Activated T-cell treated with anti-CD3 and anti-CD28 coated beads for 48 hours (primary cell): ENCODE data around the gene HCK.
A peak's percentile ranks its signal among the peaks of the same experiment; 100 is the strongest.
"Not testable (repeated sequence)": the region's sequence is repeated elsewhere in the genome, so short reads cannot be mapped to it uniquely, and the experiment has no call there.

Experiments used
- DNase-seq: peaks from one replicate; pipeline ENCODE4 v3.0.0-alpha.2; 2020; ENCODE audit warnings: low read depth

Gene HCK

DNA sequence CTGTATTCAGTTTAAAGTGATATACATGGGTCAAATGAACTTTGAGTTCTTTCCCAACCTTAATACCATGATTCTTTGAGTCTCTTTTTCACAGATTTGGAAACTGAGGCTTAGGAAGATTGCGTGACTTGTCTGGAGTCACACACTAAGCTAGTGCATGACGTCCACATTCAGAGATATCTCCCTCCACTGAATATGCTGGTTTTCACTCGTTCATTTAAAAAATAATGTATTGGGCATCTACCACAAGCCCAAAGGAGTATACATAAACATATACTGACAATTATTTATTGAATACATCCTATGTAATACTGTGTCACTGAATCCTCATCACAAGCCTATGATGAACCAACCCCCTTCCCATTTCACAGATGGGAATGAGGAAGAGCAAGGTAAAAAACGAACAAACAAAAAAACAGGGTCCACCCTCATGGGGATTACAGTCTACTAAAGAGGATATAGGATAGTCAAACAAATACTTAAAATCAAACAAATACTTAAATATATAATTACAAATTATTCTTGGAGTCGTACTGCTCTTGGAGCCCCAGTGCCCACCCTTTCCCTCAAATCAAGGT, 56.9 kb downstream of the HCK start:
- DNase-seq = no peak

DNA sequence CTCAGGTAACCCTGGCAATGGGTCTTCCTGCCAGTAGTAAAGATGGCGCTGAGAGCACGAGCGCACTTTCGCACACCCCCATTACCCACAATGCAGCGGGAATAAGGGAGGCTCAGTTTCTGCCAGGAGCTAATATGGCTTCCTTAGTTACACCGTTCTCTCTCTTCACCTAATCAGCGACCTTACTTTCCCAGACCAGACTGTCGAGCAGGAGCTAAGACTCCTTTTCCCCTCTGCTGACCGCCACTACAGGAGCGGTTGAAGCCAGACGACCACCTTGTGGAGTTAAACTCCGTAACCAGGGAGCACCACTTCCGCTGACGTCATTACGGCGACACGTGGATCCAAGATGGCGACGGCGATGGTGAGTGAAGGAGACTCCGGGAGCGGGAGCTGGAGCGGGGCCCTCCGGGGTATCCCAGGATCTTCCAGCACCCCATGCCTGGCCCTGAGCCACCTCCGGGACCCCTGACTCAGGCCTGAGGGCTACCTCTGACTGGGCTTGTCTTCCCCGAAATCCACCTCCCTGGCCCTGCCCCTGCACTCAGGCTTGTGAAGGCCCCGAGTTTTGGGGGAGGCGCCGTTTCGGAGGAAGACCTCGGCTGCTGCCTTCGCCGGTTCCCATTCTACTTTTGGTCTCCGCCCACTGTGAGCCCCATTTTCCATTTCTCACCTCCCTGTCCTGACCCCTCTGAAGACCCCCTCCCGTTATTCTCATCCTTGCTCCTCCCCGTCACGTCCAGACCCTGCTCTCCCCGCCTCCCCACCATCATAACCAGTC, 57.5 kb downstream of the HCK start, which contains the start of gene TM9SF4:
Gene TM9SF4, plus strand, starts transcription at position 323 of the 781 bp plus-strand sequence. Its CDS starts 27 bp downstream, at position 350.
- peak; percentile 82 for DNase-seq

DNA sequence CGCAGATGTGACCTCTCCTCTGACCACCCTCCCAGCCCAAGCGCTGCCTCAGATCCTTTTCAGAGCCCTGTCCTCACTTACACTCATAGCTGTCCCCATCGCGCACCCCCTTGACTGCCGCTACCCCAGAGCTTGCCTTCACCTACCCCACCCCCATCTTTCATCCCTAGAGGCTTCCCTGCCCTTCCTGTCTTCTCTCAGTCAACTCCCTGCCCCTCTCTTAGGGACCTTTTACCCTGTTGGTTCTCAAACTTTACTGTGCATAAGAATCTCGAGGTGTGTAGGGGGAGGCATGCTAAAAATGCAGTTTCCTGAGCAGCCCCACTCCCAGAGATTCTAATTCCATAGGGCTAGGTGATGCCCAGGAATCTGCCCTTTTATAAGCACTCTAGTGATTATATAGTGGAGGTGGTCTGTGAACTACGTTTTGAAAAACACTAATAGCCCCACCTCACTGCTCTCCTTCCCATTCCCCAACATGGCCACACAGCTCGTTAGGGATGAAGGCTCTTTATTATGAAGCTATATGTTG, 58.2 kb downstream of the HCK start:
- peak; percentile 8 for DNase-seq

DNA sequence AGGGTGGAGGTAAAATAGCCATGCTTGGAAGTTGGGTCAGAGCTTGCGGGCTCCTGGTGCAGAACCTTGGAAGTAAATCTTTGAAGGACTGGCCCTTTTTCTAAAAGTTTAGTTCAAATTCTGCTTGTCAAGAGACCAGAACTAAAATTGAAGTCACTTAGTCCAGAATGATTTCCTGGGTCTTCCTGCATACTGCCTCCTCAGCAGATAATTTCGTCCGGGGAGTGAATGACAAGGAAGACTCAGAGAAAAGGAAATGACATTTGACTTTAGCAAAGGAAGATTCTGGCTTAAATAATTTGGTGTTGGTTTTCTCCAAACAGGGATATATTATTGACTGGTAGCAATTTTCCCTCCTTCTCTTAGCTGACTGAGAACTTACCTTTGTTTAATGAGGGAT, 58.7 kb downstream of the HCK start:
- no peak for DNase-seq

DNA sequence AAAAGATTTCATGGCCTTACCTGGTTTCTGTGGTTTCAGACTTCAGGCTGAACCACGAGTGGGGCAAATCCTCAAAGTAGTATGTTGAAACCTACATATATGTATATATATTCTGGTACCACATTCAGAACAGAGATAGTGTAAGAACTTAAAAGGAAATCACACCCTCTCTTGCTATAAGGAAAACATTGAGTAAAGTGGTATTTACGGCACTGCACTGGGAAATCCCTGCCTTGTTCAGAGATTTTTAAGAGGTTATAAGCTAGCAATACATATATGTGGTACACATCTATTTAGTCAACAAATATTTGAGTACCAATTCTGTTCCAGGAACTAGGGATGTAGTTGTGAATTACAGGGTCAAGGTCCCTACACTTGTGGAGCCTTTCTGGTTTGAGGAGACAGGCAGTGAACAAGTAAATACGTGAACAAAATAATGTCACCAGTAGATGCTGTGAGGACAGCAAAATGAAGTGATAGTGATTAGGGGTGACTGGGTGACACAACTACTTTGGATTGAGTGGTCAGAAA, 59.2 kb downstream of the HCK start:
- no peak for DNase-seq

DNA sequence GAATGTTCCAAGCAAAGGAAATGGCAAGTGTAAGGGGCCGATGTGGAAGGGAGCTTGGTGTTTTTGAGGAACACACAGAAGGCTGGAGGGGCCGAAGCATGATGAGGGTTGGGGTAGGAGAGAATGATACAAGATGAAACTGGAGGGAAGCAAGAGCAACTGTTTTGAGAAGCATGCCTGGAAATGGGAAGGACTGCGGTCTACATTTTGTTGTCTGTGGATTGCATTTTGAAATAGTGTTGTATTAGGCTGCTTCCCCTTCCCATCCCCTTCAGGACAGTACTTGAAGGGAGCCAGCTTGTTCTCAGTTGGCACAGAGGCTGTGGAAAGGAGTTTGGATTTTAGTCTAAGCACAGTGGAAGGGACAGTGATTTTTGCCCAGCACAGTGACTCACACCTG, 59.7 kb downstream of the HCK start:
- no peak for DNase-seq

DNA sequence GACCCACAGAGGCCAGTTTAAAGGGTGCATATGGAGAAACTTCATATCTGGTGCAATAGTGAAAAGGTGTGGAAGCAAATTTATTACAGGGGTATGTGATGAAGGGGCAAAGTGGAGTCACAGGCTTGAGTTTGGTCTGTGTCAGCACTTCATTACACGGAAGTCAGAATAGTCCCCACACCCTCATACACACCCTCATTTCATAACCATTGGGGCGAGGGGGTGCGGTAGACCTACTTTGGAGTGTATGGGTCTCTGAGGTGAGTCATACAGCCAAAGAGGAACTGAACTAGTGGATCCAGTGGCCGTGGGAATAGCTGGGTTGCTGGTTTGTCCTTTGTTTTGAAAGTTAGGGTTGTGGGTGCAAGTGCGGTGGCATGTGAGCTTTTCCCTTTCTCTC, 60.8 kb downstream of the HCK start:
- no peak for DNase-seq

DNA sequence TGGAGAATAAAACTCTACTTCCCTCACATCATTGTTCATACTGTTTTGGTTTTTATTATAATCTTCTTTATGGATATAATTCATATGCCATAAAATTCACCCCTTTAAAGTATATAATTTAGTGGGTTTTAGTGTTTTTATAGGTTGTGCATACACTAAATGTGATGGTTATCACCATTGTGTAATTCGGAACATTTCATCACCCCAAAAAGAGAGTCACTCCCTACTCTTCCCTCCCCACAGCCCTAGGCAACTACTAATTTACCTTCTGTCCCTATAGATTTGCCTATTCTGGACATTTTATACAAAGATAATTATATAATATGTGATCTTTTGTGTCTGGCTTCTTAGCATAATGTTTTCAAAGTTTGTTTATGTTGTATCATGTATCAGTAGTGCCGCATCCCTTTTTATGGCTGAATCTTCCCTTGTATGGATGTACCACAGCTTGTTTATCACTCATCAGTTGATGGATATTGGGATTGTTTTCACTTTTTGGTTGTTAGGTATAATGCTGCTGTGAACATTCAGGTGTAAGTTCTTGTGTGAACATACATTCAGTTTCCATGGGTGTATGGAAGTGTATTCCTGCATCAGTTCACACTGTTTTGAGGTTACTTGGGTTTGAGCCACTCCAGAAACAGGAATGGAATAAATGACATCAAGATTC, 61.7 kb downstream of the HCK start:
- no peak for DNase-seq

DNA sequence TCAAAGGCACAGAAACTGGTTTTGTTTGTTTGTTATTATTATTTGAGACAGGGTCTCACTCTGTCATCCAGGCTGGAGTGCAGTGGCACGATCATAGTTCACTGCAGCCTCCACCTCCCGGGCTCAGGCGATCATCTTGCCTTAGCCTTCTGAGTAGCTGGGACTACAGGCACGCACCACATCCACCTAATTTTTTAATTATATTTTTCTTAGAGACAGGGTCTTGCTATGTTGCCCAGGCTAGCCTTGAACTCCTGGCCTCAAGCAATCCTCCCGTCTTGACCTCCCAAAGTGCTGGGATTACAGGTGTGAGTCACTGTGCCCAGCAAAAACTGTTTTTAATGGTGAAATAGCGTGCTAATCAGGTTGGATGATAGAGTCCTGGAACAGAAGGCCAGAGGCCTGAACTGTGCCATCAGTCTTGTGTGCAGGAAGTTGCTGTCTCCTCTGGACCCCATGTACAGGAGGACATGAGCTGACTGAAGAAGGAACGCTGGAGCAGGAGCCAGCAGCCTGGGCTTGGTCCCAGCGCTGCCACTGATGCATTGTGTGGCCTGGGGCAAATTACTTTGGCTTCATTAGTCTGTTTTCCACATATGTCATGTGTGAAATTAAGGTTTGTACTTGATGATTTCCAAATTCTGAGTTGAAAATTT, 62.4 kb downstream of the HCK start:
- no peak for DNase-seq

DNA sequence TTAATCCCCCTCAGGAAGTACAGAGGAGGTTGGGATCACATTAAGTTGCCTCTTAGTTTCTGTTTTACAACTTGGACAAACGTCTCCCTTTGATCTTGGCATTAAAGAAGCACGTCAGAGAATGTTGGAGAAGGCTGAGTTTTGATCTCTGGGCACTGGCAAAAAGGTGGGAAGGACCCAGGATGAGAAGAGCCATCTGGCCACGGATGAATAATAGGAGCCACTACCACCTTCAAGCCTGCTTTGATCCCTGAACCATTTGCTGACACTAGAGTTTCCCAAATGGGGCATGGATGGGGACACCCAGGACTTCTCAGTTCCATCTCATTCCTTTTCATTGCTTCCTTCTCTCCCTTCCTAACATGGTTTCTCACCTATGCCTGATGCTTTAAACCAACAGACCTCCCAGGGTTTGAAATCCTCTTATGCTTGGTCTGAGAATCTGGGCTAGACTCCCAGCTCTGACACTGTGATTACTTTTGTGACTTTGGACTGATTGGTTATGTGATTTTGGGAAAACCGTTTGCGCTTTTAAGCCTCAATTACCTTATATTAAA, 63.2 kb downstream of the HCK start:
- no peak for DNase-seq

DNA sequence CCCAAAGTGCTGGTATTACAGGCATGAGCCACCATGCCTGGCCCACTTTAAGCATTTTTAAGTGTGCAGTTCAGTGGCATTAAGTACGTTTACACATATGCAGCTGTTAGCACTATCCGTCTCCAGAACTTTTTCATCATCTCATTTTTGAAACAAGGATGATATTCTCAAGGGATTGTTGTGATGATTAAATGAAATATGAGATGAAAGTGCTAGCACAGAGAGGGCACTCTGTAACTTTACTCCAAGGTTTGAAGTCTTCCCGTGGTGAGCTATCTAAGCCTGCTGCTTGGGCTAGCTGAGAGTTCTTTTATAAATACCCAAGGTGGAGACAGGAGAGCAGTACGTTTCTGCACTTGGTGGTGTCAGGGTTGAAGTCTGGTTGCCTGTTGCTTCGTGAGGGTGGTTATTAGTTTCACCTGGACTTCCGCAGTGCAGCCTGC, 64.1 kb downstream of the HCK start:
- DNase-seq = no peak

DNA sequence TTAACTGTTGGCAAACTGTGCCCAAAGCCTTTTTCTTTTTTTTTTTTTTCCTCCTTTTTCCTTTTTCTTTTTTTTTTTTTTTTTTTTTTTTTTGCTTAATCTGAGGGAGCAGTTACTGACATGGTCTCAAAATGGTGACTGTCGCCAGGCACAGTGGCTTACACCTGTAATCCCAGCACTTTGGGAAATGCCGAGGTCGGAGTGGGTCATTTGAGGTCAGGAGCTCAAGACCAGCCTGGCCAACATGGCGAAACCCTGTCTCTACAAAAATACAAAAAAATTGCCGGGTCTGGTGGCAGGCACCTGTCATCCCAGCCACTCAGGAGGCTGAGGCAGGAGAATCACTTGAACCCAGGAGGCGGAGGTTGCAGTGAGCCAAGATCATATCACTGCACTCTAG, 64.8 kb downstream of the HCK start:
- not testable (repeated sequence) for DNase-seq

DNA sequence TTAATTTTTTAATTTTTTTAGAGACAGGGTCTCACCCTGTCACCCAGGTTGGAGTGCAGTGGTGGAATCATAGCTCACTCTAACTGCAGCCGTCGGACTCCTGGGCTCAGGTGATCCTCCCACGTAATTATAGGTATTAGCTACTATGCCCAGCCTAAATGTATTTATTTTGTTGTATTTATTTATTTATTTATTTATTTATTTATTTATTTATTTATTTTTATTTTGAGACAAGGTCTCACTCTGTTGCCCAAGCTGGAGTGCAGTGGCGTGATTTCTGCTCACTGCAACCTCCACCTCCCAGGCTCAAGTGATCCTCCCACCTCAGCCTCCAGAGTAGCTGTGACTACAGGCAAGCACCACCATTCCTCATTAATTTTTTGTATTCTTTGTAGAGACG, 66.4 kb downstream of the HCK start:
- DNase-seq = not testable (repeated sequence)

DNA sequence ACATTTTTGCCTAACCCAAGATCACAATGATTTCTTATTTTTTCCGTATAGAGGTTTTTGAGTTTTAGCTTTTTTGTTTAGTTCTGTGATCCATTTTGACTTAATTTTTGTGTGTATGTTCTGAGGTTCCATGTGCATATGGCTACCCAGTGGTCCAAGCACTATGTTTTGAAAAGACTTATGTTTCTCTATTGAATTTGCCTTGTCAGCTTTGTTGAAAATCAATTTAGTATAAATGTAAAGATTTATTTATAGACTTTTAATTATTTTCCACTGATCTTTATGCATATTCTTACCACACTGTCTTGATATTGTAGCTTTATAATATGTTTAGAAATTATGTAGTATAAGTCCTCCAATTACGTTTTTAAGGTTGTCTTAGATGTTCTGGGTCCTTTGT, 67.7 kb downstream of the HCK start:
- no peak for DNase-seq

DNA sequence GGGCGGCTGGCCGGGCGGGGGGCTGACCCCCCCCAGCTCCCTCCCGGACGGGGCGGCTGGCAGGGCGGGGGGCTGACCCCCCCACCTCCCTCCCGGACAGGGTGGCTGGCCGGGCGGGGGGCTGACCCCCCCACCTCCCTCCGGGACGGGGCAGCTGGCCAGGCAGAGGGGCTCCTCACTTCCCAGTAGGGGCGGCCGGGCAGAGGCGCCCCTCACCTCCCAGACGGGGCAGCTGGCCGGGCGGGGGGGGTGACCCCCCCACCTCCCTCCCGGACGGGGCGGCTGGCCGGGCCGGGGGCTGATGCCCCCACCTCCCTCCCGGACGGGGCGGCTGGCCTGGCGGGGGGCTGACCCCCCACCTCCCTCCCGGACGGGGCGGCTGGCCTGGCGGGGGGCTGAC, 69.9 kb downstream of the HCK start:
- DNase-seq = not testable (repeated sequence)

DNA sequence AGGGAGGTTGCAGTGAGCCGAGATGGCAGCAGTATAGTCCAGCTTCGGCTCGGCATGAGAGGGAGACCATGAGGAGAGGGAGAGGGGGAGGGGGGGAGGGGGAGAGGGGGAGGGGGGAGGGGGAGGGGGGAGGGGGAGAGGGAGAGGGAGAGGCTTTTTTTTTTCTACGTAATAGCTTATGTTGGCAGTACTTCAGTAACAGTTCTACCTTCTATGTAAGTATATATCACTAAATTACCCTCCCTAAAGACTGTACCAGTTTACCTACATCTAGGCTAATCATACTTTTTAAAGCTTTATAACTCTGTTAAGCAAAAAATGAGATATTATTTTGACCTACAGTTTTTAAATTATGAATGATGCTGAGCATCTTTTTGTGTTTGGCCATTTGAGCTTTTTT, 71.0 kb downstream of the HCK start:
- no peak for DNase-seq

DNA sequence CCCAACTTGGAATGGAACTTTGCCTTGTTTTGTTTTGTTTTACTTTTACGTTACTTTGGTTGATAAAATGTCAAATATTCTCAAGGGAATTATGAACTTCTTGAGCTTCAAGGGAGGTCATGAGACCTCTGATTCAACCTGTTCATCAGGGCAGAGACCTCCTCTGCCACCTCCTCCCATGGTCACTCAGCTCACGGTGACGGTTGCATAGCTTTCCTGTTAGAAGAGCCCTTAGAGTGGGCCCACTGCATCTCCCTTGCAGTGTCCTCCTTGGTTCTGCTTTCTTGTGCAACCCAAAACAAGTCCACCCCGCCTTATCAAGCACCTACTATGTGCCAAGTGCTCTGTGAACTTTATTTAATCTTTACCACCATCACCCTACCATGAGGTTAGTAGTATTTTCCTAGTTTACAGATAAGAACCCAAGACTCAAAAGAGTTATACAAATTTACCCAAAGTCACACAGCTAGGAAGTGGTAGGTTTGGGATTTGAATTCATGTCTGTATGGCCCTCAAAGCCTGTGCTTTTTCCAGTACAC, 72.9 kb downstream of the HCK start:
- no peak for DNase-seq

DNA sequence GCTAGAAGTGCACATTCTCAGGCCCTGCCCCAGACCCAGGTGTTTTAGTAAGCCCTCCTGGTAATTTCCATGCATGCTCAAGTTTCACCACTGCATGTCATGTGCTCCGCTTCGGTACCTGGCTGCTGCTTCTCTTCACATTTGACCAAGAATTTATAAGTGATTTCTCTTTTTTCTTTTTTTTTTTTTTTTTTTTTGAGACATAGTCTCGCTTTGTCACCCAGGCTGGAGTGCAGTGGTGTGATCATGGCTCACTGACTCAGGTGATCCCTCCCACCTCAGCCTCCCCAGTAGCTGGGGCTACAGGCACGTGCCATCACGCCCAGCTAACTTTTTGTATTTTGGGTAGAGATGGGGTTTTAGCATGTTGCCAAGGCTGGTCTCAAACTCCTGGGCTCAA, 73.5 kb downstream of the HCK start:
- no peak for DNase-seq

DNA sequence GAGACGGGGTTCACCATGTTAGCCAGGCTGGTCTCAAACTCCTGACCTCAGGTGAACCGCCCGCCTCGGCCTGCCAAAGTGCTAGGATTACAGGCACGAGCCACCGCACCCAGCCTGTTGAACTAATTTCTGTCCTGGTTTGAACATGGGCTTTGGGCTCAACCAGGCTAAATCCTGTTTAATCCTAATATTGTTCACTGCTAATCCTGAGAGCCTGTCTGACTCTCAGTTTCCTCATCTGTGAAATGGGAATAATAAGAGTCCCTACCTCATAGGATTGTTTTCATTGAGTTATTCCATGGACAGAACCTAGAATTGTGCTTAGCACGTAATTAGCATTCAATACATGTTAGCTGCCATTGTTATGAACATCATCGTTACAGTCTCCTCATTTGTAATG, 74.9 kb downstream of the HCK start:
- no peak for DNase-seq

DNA sequence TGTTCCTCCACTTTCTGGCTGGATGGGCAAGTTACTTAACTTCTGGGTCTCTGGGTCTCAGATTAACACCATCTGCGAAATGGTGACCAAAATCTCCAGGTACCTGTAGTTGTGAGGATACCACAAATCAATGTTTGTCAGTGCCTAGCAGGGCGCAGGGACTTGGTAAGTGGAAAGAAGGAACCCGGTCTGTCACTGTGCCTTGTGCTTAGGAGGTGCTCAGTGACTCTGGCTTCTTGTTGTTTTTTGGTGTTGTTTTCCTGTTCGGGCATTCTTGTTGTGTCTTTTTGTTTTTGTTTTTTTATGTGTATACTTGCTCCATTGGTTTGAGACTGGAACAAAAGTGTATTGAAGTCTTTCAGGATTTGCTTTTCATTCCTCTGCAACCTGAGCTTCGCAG, 75.3 kb downstream of the HCK start:
- DNase-seq = no peak

DNA sequence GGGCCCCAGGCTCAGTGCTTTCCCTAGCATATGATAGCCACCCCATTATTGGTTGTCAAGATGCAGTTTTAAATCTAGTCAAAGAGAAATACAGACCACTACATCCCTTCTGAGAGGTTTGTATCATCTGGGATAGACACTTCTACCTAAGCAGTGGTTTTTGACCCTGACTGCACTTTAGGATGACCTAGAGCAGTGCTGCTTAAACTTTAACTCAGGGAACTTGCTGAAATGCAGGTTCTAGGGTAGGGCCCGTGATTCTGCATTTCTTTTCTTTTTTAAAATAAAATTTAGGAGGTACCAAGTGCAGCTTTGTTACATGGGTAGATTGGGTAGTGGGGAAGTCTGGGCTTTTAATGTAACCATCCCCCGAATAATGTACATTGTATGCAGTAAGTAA, 76.1 kb downstream of the HCK start:
- DNase-seq = no peak

DNA sequence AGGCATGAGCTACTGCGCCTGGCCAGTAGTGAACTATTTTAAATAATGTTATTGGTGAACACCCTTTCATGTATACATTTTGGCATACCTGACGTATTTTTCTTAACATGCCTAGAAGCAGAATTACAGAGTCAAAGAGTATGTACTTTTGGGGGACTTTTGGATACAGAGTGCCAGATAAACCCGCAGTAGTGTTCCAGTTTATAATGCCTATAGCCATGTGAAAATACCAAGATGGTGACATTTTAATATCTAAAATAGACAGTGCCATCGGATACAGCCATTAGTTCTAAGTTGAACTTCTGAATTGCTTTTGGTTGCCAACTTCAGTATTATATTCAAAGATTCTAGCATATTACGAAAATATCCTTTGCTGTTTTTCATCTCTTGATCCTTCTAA, 77.8 kb downstream of the HCK start:
- no peak for DNase-seq
